ENCODE results near the gene PAPPA. TPM values are rescaled to one million over a fixed set of nuclear protein-coding genes. Genes with fewer than 3 reads are reported as not detected.

PAPPA gene
- total and polyA plus RNA-seq, 9 of the 15 experiments (the other 6 are each of a cell fraction or from before 2014, with no cell fraction given): 0.06 to 0.18 (median 0.11) TPM

- TF ChIP-seq, protein P1, sequence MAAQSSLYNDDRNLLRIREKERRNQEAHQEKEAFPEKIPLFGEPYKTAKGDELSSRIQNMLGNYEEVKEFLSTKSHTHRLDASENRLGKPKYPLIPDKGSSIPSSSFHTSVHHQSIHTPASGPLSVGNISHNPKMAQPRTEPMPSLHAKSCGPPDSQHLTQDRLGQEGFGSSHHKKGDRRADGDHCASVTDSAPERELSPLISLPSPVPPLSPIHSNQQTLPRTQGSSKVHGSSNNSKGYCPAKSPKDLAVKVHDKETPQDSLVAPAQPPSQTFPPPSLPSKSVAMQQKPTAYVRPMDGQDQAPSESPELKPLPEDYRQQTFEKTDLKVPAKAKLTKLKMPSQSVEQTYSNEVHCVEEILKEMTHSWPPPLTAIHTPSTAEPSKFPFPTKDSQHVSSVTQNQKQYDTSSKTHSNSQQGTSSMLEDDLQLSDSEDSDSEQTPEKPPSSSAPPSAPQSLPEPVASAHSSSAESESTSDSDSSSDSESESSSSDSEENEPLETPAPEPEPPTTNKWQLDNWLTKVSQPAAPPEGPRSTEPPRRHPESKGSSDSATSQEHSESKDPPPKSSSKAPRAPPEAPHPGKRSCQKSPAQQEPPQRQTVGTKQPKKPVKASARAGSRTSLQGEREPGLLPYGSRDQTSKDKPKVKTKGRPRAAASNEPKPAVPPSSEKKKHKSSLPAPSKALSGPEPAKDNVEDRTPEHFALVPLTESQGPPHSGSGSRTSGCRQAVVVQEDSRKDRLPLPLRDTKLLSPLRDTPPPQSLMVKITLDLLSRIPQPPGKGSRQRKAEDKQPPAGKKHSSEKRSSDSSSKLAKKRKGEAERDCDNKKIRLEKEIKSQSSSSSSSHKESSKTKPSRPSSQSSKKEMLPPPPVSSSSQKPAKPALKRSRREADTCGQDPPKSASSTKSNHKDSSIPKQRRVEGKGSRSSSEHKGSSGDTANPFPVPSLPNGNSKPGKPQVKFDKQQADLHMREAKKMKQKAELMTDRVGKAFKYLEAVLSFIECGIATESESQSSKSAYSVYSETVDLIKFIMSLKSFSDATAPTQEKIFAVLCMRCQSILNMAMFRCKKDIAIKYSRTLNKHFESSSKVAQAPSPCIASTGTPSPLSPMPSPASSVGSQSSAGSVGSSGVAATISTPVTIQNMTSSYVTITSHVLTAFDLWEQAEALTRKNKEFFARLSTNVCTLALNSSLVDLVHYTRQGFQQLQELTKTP (IDR thresholded peaks at IDR 0.05; ENCODE audit: low read depth in 1 of 2, partially characterized antibody in 2 of 2): no peak
Measured at GRCh38 chr9:116237456-116237855, 83.9 kb downstream of the PAPPA start (continued).

GRCh38 chr9:116238225-116238624 lies 84.6 kb downstream of the PAPPA start:
- DNase-seq (ENCODE audit: extremely low read depth in 1 of 4, low spot score in 3 of 4) (no peak), ATAC-seq (no peak), FAIRE-seq (no peak)
- Histone ChIP-seq H3K9me1 (ENCODE audit: control insufficient read depth, insufficient read depth, low read length) (no peaks in the 10 kb centered on the region), H4K20me1 (replicated peaks; ENCODE audit: control insufficient read depth, insufficient read depth, low read length) (no peaks in the 10 kb centered on the region), H3K79me2 (ENCODE audit: control insufficient read depth, insufficient read depth, low read length) (no peaks in the 10 kb centered on the region), H2AFZ (ENCODE audit: low read depth, low read length) (no peak overlapping the region), H3K27ac (ENCODE audit: extremely low read depth, low read depth, low read length) (no peak overlapping the region), H3K9me3 (replicated peaks; ENCODE audit: control insufficient read depth, insufficient read depth, low read depth, low read length) (no peaks in the 10 kb centered on the region), H3K9ac (ENCODE audit: insufficient read depth in 1 of 2, low read depth in 2 of 2, low read length in 2 of 2) (no peak overlapping the region), H3K4me3 (no peak overlapping the region), H3K4me2 (ENCODE audit: insufficient read depth, low read length) (no peak overlapping the region), H3K27me3 (ENCODE audit: control insufficient read depth in 2 of 2, insufficient read depth in 2 of 2, low read length in 2 of 2) (no peaks in the 10 kb centered on the region), H3K4me1 (replicated peaks in 1 of 2; ENCODE audit: control insufficient read depth in 2 of 2, insufficient read depth in 2 of 2, low read length in 2 of 2) (no peaks in the 10 kb centered on the region), H3K36me3 (ENCODE audit: control insufficient read depth, insufficient read depth, low read length) (no peaks in the 10 kb centered on the region)
- ChIA-PET CTCF (ENCODE audit: low intra/inter-chr PET ratio) (no interaction called here), POLR2A (no interaction called here)
- intact Hi-C loops (cut with micrococcal nuclease) (no loop called here), in situ Hi-C loops (cut with MboI) (no loop called here)
- BruUV-seq (replicated peaks): no TSS peak
- 0% methylated on average over 2 of the region's 2 CpGs for WGBS (ENCODE audit: insufficient coverage, low coverage, missing lambda C conversion rate)
- TF ChIP-seq GTF2B (IDR thresholded peaks at IDR 0.05; ENCODE audit: extremely low read depth, insufficient read length): no peak
